H1 (cell line): ENCODE measurements around the gene TEX35. TPM values are rescaled to one million over a fixed set of nuclear protein-coding genes. Genes with fewer than 3 reads are reported as not detected.

Experiments
- CTCF ChIA-PET: fragments of 300-600 bp; sonication (Branson Sonifier 250); formaldehyde crosslinking; loops from one replicate; lab custom pipeline; 2021; ENCODE audit not compliant: partially characterized antibody; lab: Charles Lee
- POLR2A ChIA-PET: fragments of 300-600 bp; sonication (Branson Sonifier 250); formaldehyde crosslinking; loops from one replicate; lab custom pipeline; 2021; ENCODE audit warnings: inconsistent platforms; ENCODE audit not compliant: partially characterized antibody; lab: Charles Lee
- DNase-seq, 2 experiments: peaks; one replicate each; pipeline versions ENCODE4 v3.0.0 to v3.0.0-alpha.2; 2010 to 2022; ENCODE audit warnings: low spot score in 2 of 2, low read depth in 1 of 2, mixed read lengths in 1 of 2
- FAIRE-seq: peaks from 2 replicates; lab custom pipeline; 2011; peaks lifted over from hg19 to GRCh38; lab: Jason Lieb, UNC
- H2AFZ ChIP-seq: 2 replicates; pipeline ENCODE4 v1.8.1; 2012; ENCODE audit warnings: low read length, inconsistent platforms
- H2AK5ac ChIP-seq: 2 replicates; pipeline ENCODE4 v1.6.1; 2013; ENCODE audit warnings: low read depth, low read length
- H2BK120ac ChIP-seq: replicated peaks from 2 replicates; pipeline ENCODE3; 2013; ENCODE audit warnings: low read depth, low read length, inconsistent platforms
- H2BK12ac ChIP-seq: 2 replicates; pipeline ENCODE4 v1.6.1; 2013; ENCODE audit warnings: low read depth, low read length
- H2BK15ac ChIP-seq: 2 replicates; pipeline ENCODE4 v1.6.1; 2013; ENCODE audit warnings: low read length
- H2BK20ac ChIP-seq: 2 replicates; pipeline ENCODE4 v1.6.1; 2013; ENCODE audit warnings: low read length
- H2BK5ac ChIP-seq: 2 replicates; pipeline ENCODE4 v1.6.1; 2013; ENCODE audit warnings: low read depth, low read length
- H3K14ac ChIP-seq: 2 replicates; pipeline ENCODE4 v1.6.1; 2013; ENCODE audit warnings: inconsistent platforms; ENCODE audit not compliant: insufficient read length
- H3K18ac ChIP-seq: 2 replicates; pipeline ENCODE4 v1.6.1; 2013; ENCODE audit warnings: low read length; ENCODE audit errors: extremely low read depth
- H3K23ac ChIP-seq: 2 replicates; pipeline ENCODE4 v1.6.1; 2013; ENCODE audit warnings: inconsistent platforms; ENCODE audit not compliant: insufficient read length
- H3K23me2 ChIP-seq: 2 replicates; pipeline ENCODE4 v1.6.1; 2013; ENCODE audit warnings: low read depth, low read length
- H3K27ac ChIP-seq: 2 replicates; pipeline ENCODE4 v1.6.1; 2011; ENCODE audit warnings: low read depth, low read length, inconsistent platforms
- H3K27me3 ChIP-seq, 4 experiments: replicated peaks in 1 of 4; 1 replicate in 1 of 4; 2 replicates in 3 of 4; pipeline versions ENCODE4 v1.6.1 to v1.8.1; 2011 to 2013; ENCODE audit warnings: low read length in 3 of 4, mild to moderate bottlenecking in 3 of 4, inconsistent platforms in 2 of 4, mixed read lengths in 2 of 4, moderate library complexity in 1 of 4; ENCODE audit not compliant: control insufficient read depth in 3 of 4, insufficient read depth in 3 of 4; ENCODE audit errors: extremely low read depth in 1 of 4
- H3K36me3 ChIP-seq, 4 experiments: 2 replicates each; pipeline versions ENCODE4 v1.6.1 to v1.8.1; 2011 to 2013; ENCODE audit warnings: mild to moderate bottlenecking in 4 of 4, low read length in 3 of 4, moderate library complexity in 2 of 4, control low read depth in 1 of 4, inconsistent platforms in 1 of 4; ENCODE audit not compliant: insufficient read depth in 4 of 4, control insufficient read depth in 2 of 4
- H3K4ac ChIP-seq: replicated peaks from 2 replicates; pipeline ENCODE3; 2013; ENCODE audit warnings: low read length, low read depth, mixed read lengths, inconsistent platforms; ENCODE audit not compliant: insufficient read length
- H3K4me1 ChIP-seq, 4 experiments: replicated peaks in 1 of 4; 1 replicate in 1 of 4; 2 replicates in 3 of 4; pipeline versions ENCODE4 v1.6.1 to v1.8.1; 2011 to 2013; ENCODE audit warnings: low read length in 3 of 4, inconsistent platforms in 2 of 4, mixed read lengths in 1 of 4; ENCODE audit not compliant: insufficient read depth in 4 of 4, control insufficient read depth in 3 of 4
- H3K4me2 ChIP-seq, 2 experiments: 2 replicates each; pipeline versions ENCODE4 v1.6.1 to v1.8.1; 2011 to 2013; ENCODE audit warnings: low read depth in 2 of 2, low read length in 2 of 2, control low read depth in 1 of 2, inconsistent platforms in 1 of 2, mild to moderate bottlenecking in 1 of 2; ENCODE audit not compliant: insufficient read depth in 1 of 2
- H3K4me3 ChIP-seq, 4 experiments: fragments of 200-600, 300-600 bp in 1 of 4; sonication (generic), shearing (Covaris generic), sonication (Bioruptor Twin) in 1 of 4; 2 replicates each; pipeline versions ENCODE4 v1.5.1 to v1.8.1; 2011 to 2016; ENCODE audit warnings: low read length in 4 of 4, low read depth in 3 of 4, control low read depth in 2 of 4, inconsistent platforms in 2 of 4, mild to moderate bottlenecking in 2 of 4, mixed read lengths in 1 of 4, moderate library complexity in 1 of 4; ENCODE audit not compliant: insufficient read depth in 2 of 4; ENCODE audit errors: extremely low read depth in 1 of 4
- H3K56ac ChIP-seq: replicated peaks from 2 replicates; pipeline ENCODE3; 2013; ENCODE audit warnings: low read depth, mild to moderate bottlenecking, mixed read lengths, low read length, inconsistent platforms; ENCODE audit not compliant: insufficient read length
- H3K79me1 ChIP-seq: 2 replicates; pipeline ENCODE4 v1.6.1; 2013; ENCODE audit warnings: low read depth, low read length, control low read depth
- H3K79me2 ChIP-seq, 2 experiments: 2 replicates each; pipeline versions ENCODE4 v1.6.1 to v1.8.1; 2012 to 2013; ENCODE audit warnings: low read length in 2 of 2, mild to moderate bottlenecking in 2 of 2, inconsistent platforms in 1 of 2; ENCODE audit not compliant: insufficient read depth in 2 of 2, control insufficient read depth in 1 of 2
- H3K9ac ChIP-seq, 4 experiments: replicated peaks in 1 of 4; 1 replicate in 1 of 4; 2 replicates in 3 of 4; pipeline versions ENCODE4 v1.6.1 to v1.8.1; 2011 to 2013; ENCODE audit warnings: low read depth in 3 of 4, low read length in 3 of 4, control low read depth in 2 of 4, mild to moderate bottlenecking in 2 of 4, moderate library complexity in 2 of 4, inconsistent platforms in 1 of 4; ENCODE audit errors: extremely low read depth in 1 of 4
- H3K9me3 ChIP-seq, 2 experiments: 2 replicates each; pipeline versions ENCODE4 v1.6.1 to v1.8.1; 2012 to 2013; ENCODE audit warnings: mild to moderate bottlenecking in 2 of 2, moderate library complexity in 2 of 2, control low read depth in 1 of 2, inconsistent platforms in 1 of 2, low read depth in 1 of 2, low read length in 1 of 2, mixed read lengths in 1 of 2; ENCODE audit not compliant: insufficient read depth in 2 of 2
- H4K20me1 ChIP-seq, 2 experiments: replicated peaks in 1 of 2; 2 replicates each; pipeline versions ENCODE3 to v1.8.1; 2011 to 2013; ENCODE audit warnings: inconsistent platforms in 2 of 2, low read length in 2 of 2, mild to moderate bottlenecking in 1 of 2; ENCODE audit not compliant: insufficient read depth in 2 of 2, control insufficient read depth in 1 of 2
- H4K5ac ChIP-seq: 2 replicates; pipeline ENCODE4 v1.6.1; 2013; ENCODE audit warnings: low read length, low read depth, mixed read lengths, inconsistent platforms; ENCODE audit not compliant: insufficient read length
- H4K8ac ChIP-seq: 2 replicates; pipeline ENCODE4 v1.8.0; 2013; ENCODE audit warnings: mild to moderate bottlenecking, moderate library complexity, low read length, inconsistent platforms; ENCODE audit not compliant: insufficient read depth; ENCODE audit errors: extremely low read depth
- H4K91ac ChIP-seq: replicated peaks from 2 replicates; pipeline ENCODE3; 2013; ENCODE audit warnings: low read length, mixed read lengths, inconsistent platforms; ENCODE audit not compliant: insufficient read length
- CEBPB ChIP-seq: IDR thresholded peaks from 2 replicates; pipeline ENCODE4 v1.6.1; 2012; ENCODE audit warnings: low read depth, low read length
- HDAC2 ChIP-seq, 2 experiments: fragments of 300-600 bp in 1 of 2; sonication (generic) in 1 of 2; IDR thresholded peaks; 2 replicates each; pipeline ENCODE4 v1.6.1; 2011 to 2012; ENCODE audit warnings: low read depth in 2 of 2, low read length in 2 of 2, mild to moderate bottlenecking in 2 of 2, moderate library complexity in 2 of 2, borderline replicate concordance in 1 of 2, inconsistent platforms in 1 of 2
- HDAC6 ChIP-seq: IDR thresholded peaks from one replicate; pipeline ENCODE4 v1.7.1; 2012; ENCODE audit warnings: low read depth, mild to moderate bottlenecking, inconsistent platforms, low read length, moderate library complexity
- MAFK ChIP-seq: IDR thresholded peaks from 2 replicates; pipeline ENCODE4 v1.6.1; 2012; ENCODE audit warnings: low read depth, mild to moderate bottlenecking, improper control_type of control experiment, low read length
- POLR2AphosphoS5 ChIP-seq: IDR thresholded peaks from 2 replicates; pipeline ENCODE4 v1.6.1; 2011; ENCODE audit warnings: low read depth, low read length
- RAD21 ChIP-seq, 2 experiments: IDR thresholded peaks in 1 of 2; conservative IDR thresholded peaks in 1 of 2; 2 replicates each; pipeline ENCODE4 v1.6.1; 2011; ENCODE audit warnings: low read depth in 2 of 2, low read length in 2 of 2, improper control_type of control experiment in 1 of 2, inconsistent platforms in 1 of 2, mild to moderate bottlenecking in 1 of 2, moderate library complexity in 1 of 2
- SP1 ChIP-seq: IDR thresholded peaks from 2 replicates; pipeline ENCODE4 v1.6.1; 2011; ENCODE audit warnings: low read depth, low read length
- SP2 ChIP-seq: IDR thresholded peaks from 2 replicates; pipeline ENCODE4 v1.6.1; 2012; ENCODE audit warnings: mild to moderate bottlenecking, low read length, inconsistent platforms
- TAF7 ChIP-seq: optimal IDR thresholded peaks from 2 replicates; pipeline ENCODE3; 2011; ENCODE audit warnings: low read depth, mild to moderate bottlenecking, inconsistent platforms, low read length, moderate library complexity, borderline replicate concordance
- USF2 ChIP-seq: IDR thresholded peaks from 2 replicates; pipeline ENCODE4 v1.6.1; 2011; ENCODE audit warnings: low read length, improper control_type of control experiment
- whole genome bisulfite sequencing, 2 experiments: shearing (Covaris generic) in 1 of 2; methylation state at CpG; one replicate each; pipeline versions ENCODE4 v1.1.6 to v1.1.7; 2013 to 2015; ENCODE audit warnings: low lambda C conversion rate in 2 of 2, mixed read lengths in 2 of 2, inconsistent platforms in 1 of 2, low coverage in 1 of 2, missing lambda C conversion rate in 1 of 2; ENCODE audit not compliant: insufficient replicate concordance in 2 of 2, insufficient coverage in 1 of 2, insufficient read length in 1 of 2; ENCODE audit errors: extremely low coverage in 1 of 2, missing lambda C conversion rate in 1 of 2; 5-methylcytosine and 5-hydroxymethylcytosine counted together
- polyA plus RNA-seq, 7 experiments: library from polyadenylated mRNA; depleted of rRNA in 3 of 7; stranded (reverse) in 5 of 7; unstranded in 2 of 7; fragments of >200 nt in 5 of 7; fragments of 200-250 nt in 2 of 7; gene quantifications; 1 replicate in 5 of 7; 2 replicates in 1 of 7; 4 replicates in 1 of 7; pipeline versions ENCODE4 v1.2.1 to v1.2.3, GENCODE V29; 2011 to 2013; ENCODE audit warnings: missing spikeins in 2 of 7, mixed read lengths in 2 of 7
- total RNA-seq: library from RNA; stranded (reverse); fragmentation: NEBNext Ultra II Directional; extraction: Animal tissue kit (Norgen Biotek cat#: 25700); gene quantifications from 2 replicates; pipeline ENCODE4 v1.2.1, GENCODE V29; 2021
- TF ChIP-seq, protein P1 (sequence below): IDR thresholded peaks from 2 replicates; pipeline ENCODE4 v1.6.1; 2012; ENCODE audit warnings: inconsistent platforms

The TEX35 gene
- total and polyA plus RNA-seq, 2 of the 8 experiments (the other 6 are each of a cell fraction or from before 2014, with no cell fraction given): 0.03 TPM; not detected in 1

GRCh38 chr1:178528953-178529335, 16.0 kb downstream of the TEX35 start:
- no peak for FAIRE-seq
- TF ChIP-seq RAD21 (IDR thresholded peaks at IDR 0.05 in 1 of 2, conservative IDR thresholded peaks at IDR 0.05 in 1 of 2; ENCODE audit: low read depth in 2 of 2, low read length in 2 of 2) (no peak), CEBPB (no peak), SP2 (no peak), MAFK (no peak), POLR2AphosphoS5 (no peak), HDAC2 (IDR thresholded peaks at IDR 0.05; ENCODE audit: borderline replicate concordance in 1 of 2, low read depth in 2 of 2, low read length in 2 of 2) (no peak), USF2 (no peak), SP1 (no peak), HDAC6 (no peak), TAF7 (no peak)
- TF ChIP-seq, protein P1, sequence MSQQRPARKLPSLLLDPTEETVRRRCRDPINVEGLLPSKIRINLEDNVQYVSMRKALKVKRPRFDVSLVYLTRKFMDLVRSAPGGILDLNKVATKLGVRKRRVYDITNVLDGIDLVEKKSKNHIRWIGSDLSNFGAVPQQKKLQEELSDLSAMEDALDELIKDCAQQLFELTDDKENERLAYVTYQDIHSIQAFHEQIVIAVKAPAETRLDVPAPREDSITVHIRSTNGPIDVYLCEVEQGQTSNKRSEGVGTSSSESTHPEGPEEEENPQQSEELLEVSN: no peak

More at GRCh38 chr1:178528953-178529335, 16.0 kb downstream of the TEX35 start:
- no peak for DNase-seq
- Histone ChIP-seq H3K79me1 (no peaks in the 10 kb centered on the region), H2BK20ac (no peak overlapping the region), H4K8ac (no peak overlapping the region; the same call in 1 of the 2 replicates), H2BK15ac (no peak overlapping the region), H2BK120ac (no peak overlapping the region), H3K79me2 (no peaks in the 10 kb centered on the region), H3K4me2 (no peak overlapping the region), H3K18ac (no peak overlapping the region), H4K5ac (no peak overlapping the region), H2AK5ac (no peak overlapping the region; the same call in 1 of the 2 replicates), H3K23ac (no peak overlapping the region), H3K4me3 (no peak overlapping the region), H3K23me2 (no peaks in the 10 kb centered on the region), H2BK12ac (no peak overlapping the region), H4K20me1 (no peaks in the 10 kb centered on the region), H3K56ac (no peak overlapping the region), H3K9me3 (no peaks in the 10 kb centered on the region), H3K14ac (no peak overlapping the region), H2AFZ (no peak overlapping the region), H4K91ac (no peak overlapping the region), H3K27ac (no peak overlapping the region), H3K4ac (no peak overlapping the region), H3K36me3 (no peaks in the 10 kb centered on the region), H3K27me3 (no peaks in the 10 kb centered on the region), H3K9ac (no peak overlapping the region), H3K4me1 (peaks cover 0 to 2% (median under 1%) of the 10 kb centered on the region in 4 experiments; a peak in 1 of 7 replicates), H2BK5ac (no peak overlapping the region)
- 91% methylated on average over 4 of the region's 4 CpGs; no CpG with 5 or more reads in 1 of the 2 experiments for WGBS, 2 experiments
- ChIA-PET CTCF (interaction anchor here (0.6 to 16.8 kb wide), 17 partner anchors 9 to 475 kb away, joined by 3 to 238 read pairs (median 4); partner anchors contain the start of gene TEX35), POLR2A (interaction anchor here (0.8 kb wide), 1 partner anchor 9 kb away, joined by 3 read pairs; no protein-coding TSS in a partner anchor)
